ENCODE results near the gene NCAM1. TPM values are rescaled to one million over a fixed set of nuclear protein-coding genes. Genes with fewer than 3 reads are reported as not detected.

Gene NCAM1
- total RNA-seq, 1 experiment from 2014 or later = 0.22 TPM

- no peak overlapping the region for H3K4me2 ChIP-seq (ENCODE audit: low read length)
- intact Hi-C loops (cut with micrococcal nuclease) = no loop called here
- H3K4me3 ChIP-seq (replicated peaks in 1 of 2; ENCODE audit: low read depth in 1 of 2, low read length in 2 of 2) = no peak overlapping the region
- H3K9ac ChIP-seq (ENCODE audit: low read length) = no peak overlapping the region
- no peaks in the 10 kb centered on the region for H4K20me1 ChIP-seq (ENCODE audit: insufficient read depth)
- ChIA-PET CTCF (no interaction called here), POLR2A (no interaction called here), RAD21 (ENCODE audit: low non-redundant PET in 1 of 2, low total read pairs in 2 of 2, uncharacterized antibody in 2 of 2, unreplicated experiment in 2 of 2) (no interaction called here)
- BruUV-seq (replicated peaks) = no TSS peak
- H3K4me1 ChIP-seq (ENCODE audit: control insufficient read depth in 1 of 2, insufficient read depth in 2 of 2, low read length in 2 of 2) = no peaks in the 10 kb centered on the region
- H3K36me3 ChIP-seq (ENCODE audit: control insufficient read depth in 1 of 2, insufficient read depth in 2 of 2, low read length in 2 of 2) = no peaks in the 10 kb centered on the region
- no peak overlapping the region for H3K27ac ChIP-seq (ENCODE audit: low read depth, low read length)
- ATAC-seq (no peak), DNase-seq (ENCODE audit: low read depth, low spot score) (no peak)
- no peaks in the 10 kb centered on the region for H3K79me2 ChIP-seq (ENCODE audit: insufficient read depth, low read length)
- no peaks in the 10 kb centered on the region for H3K9me2 ChIP-seq (ENCODE audit: insufficient read depth)
- H3K9me3 ChIP-seq (ENCODE audit: control insufficient read depth in 1 of 2, insufficient read depth in 1 of 2, low read depth in 1 of 2, low read length in 2 of 2) = no peaks in the 10 kb centered on the region
- H3K27me3 ChIP-seq (ENCODE audit: insufficient read depth, low read length) = peaks cover 73% of the 10 kb centered on the region
- TF ChIP-seq SP1 (IDR thresholded peaks at IDR 0.05; ENCODE audit: low read depth) = no peak
- TF ChIP-seq MAX (IDR thresholded peaks at IDR 0.05) = no peak
- no peak for TF ChIP-seq ZFX (IDR thresholded peaks at IDR 0.05)
- TF ChIP-seq POLR2AphosphoS5 (IDR thresholded peaks at IDR 0.05; ENCODE audit: low read depth, low read length) = no peak
- no peak overlapping the region for H2AFZ ChIP-seq (ENCODE audit: low read depth, low read length, poor library complexity, severe bottlenecking)
Observed at GRCh38 chr11:113249786-113250185, 288.6 kb downstream of the NCAM1 start.

- H3K27ac ChIP-seq (ENCODE audit: low read depth, low read length) = no peak overlapping the region
- intact Hi-C loops (cut with micrococcal nuclease) = no loop called here
- no peak overlapping the region for H3K4me2 ChIP-seq (ENCODE audit: low read length)
- CTCF ChIA-PET = no interaction called here
- H3K4me3 ChIP-seq (replicated peaks in 1 of 2; ENCODE audit: low read depth in 1 of 2, low read length in 2 of 2) = no peak overlapping the region
- H3K9ac ChIP-seq (ENCODE audit: low read length) = no peak overlapping the region
- H3K4me1 ChIP-seq (ENCODE audit: control insufficient read depth in 1 of 2, insufficient read depth in 2 of 2, low read length in 2 of 2) = no peaks in the 10 kb centered on the region
- no peaks in the 10 kb centered on the region for H4K20me1 ChIP-seq (ENCODE audit: insufficient read depth)
- H3K9me2 ChIP-seq (ENCODE audit: insufficient read depth) = no peaks in the 10 kb centered on the region
- TF ChIP-seq ELF1 (IDR thresholded peaks at IDR 0.05; ENCODE audit: borderline replicate concordance, low read depth) = no peak
- TF ChIP-seq ZNF274 (IDR thresholded peaks at IDR 0.05; ENCODE audit: low read depth, low read length) = no peak
- TF ChIP-seq FOSL1 (IDR thresholded peaks at IDR 0.05; ENCODE audit: low read depth) = no peak
- TF ChIP-seq EZH2phosphoT487 (IDR thresholded peaks at IDR 0.05; ENCODE audit: borderline replicate concordance) = no peak
- TF ChIP-seq REST (IDR thresholded peaks at IDR 0.05; ENCODE audit: low read depth) = no peak
- TF ChIP-seq EZH2 (IDR thresholded peaks at IDR 0.05) = no peak
- TF ChIP-seq ZBTB33 (IDR thresholded peaks at IDR 0.05; ENCODE audit: extremely low read depth, insufficient replicate concordance, low read length) = no peak
- no peak for TF ChIP-seq SRF (IDR thresholded peaks at IDR 0.05; ENCODE audit: low read depth)
- TF ChIP-seq SP1 (IDR thresholded peaks at IDR 0.05; ENCODE audit: low read depth) = no peak
- TF ChIP-seq ZFX (IDR thresholded peaks at IDR 0.05) = no peak
- no peak for TF ChIP-seq POLR2AphosphoS5 (IDR thresholded peaks at IDR 0.05; ENCODE audit: low read depth, low read length)
- TF ChIP-seq POLR2A (IDR thresholded peaks at IDR 0.05; ENCODE audit: borderline replicate concordance, extremely low read depth, insufficient read depth, insufficient read length) = no peak
- no peak for TF ChIP-seq MAX (IDR thresholded peaks at IDR 0.05)
- TF ChIP-seq SIN3A (IDR thresholded peaks at IDR 0.05; ENCODE audit: low read depth) = no peak
- no peak for TF ChIP-seq ATF3 (IDR thresholded peaks at IDR 0.05)
- no peak for TF ChIP-seq YY1 (IDR thresholded peaks at IDR 0.05; ENCODE audit: extremely low read depth, insufficient replicate concordance, low read depth, low read length)
- H3K36me3 ChIP-seq (ENCODE audit: control insufficient read depth in 1 of 2, insufficient read depth in 2 of 2, low read length in 2 of 2) = no peaks in the 10 kb centered on the region
- H3K79me2 ChIP-seq (ENCODE audit: insufficient read depth, low read length) = no peaks in the 10 kb centered on the region
- H3K9me3 ChIP-seq (ENCODE audit: control insufficient read depth in 1 of 2, insufficient read depth in 1 of 2, low read depth in 1 of 2, low read length in 2 of 2) = no peaks in the 10 kb centered on the region
- no TSS peak for BruUV-seq (replicated peaks)
- DNase-seq (ENCODE audit: low read depth, low spot score) (no peak), ATAC-seq (no peak)
- POLR2A ChIA-PET = no interaction called here
- peaks cover 75% of the 10 kb centered on the region for H3K27me3 ChIP-seq (ENCODE audit: insufficient read depth, low read length)
- RAD21 ChIA-PET (ENCODE audit: low non-redundant PET in 1 of 2, low total read pairs in 2 of 2, uncharacterized antibody in 2 of 2, unreplicated experiment in 2 of 2) = no interaction called here
- no peak overlapping the region for H2AFZ ChIP-seq (ENCODE audit: low read depth, low read length, poor library complexity, severe bottlenecking)
Observed at GRCh38 chr11:113251281-113251680, 290.1 kb downstream of the NCAM1 start.
